ENCODE measurements around the gene C10orf71.

Gene C10orf71

GRCh38 chr10:49298983-49299815 is at the start of gene C10orf71:
TSS of gene C10orf71 (plus strand) at chr10:49299170. CDS start at chr10:49322546, 23,376 bp downstream.
- no peak for FAIRE-seq

GRCh38 chr10:49252313-49253034 is 46.5 kb upstream of the C10orf71 start:
- FAIRE-seq, result no peak

- FAIRE-seq, result no peak
These were observed 45.5 kb upstream of the C10orf71 start for GRCh38 chr10:49253340-49253906.

GRCh38 chr10:49254150-49254549 is 44.8 kb upstream of the C10orf71 start:
- FAIRE-seq, result no peak

GRCh38 chr10:49254556-49255318 is 44.2 kb upstream of the C10orf71 start:
- no peak for FAIRE-seq

- FAIRE-seq, result no peak
These were observed 43.1 kb upstream of the C10orf71 start for GRCh38 chr10:49255883-49256282.

- FAIRE-seq, result no peak
These were observed 41.8 kb upstream of the C10orf71 start for GRCh38 chr10:49257154-49257553.

GRCh38 chr10:49257626-49258349 is 41.2 kb upstream of the C10orf71 start:
- FAIRE-seq, result no peak

GRCh38 chr10:49258350-49258683 is 40.7 kb upstream of the C10orf71 start:
- no peak for FAIRE-seq

- no peak for FAIRE-seq
These were observed 38.2 kb upstream of the C10orf71 start for GRCh38 chr10:49260644-49261296.

GRCh38 chr10:49263591-49263990 is 35.4 kb upstream of the C10orf71 start:
- no peak for FAIRE-seq

GRCh38 chr10:49264177-49264677 is 34.7 kb upstream of the C10orf71 start:
- no peak for FAIRE-seq

GRCh38 chr10:49265885-49266284 is 33.1 kb upstream of the C10orf71 start:
- no peak for FAIRE-seq

GRCh38 chr10:49268185-49268584 is 30.8 kb upstream of the C10orf71 start:
- FAIRE-seq, result no peak

- FAIRE-seq, result no peak
These were observed 29.4 kb upstream of the C10orf71 start for GRCh38 chr10:49269523-49269922.

- no peak for FAIRE-seq
These were observed 28.4 kb upstream of the C10orf71 start for GRCh38 chr10:49270565-49270964.

- FAIRE-seq, result no peak
These were observed 27.6 kb upstream of the C10orf71 start for GRCh38 chr10:49271346-49271745.

GRCh38 chr10:49272251-49273081 is 26.5 kb upstream of the C10orf71 start:
- no peak for FAIRE-seq

- no peak for FAIRE-seq
These were observed 25.9 kb upstream of the C10orf71 start for GRCh38 chr10:49273082-49273465.

GRCh38 chr10:49273626-49274025 is 25.3 kb upstream of the C10orf71 start:
- no peak for FAIRE-seq

GRCh38 chr10:49274886-49275285 is 24.1 kb upstream of the C10orf71 start:
- no peak for FAIRE-seq

All from colon (tissue), 2 donors.